LNCaP clone FGC (cell line): ENCODE measurements around the gene XXYLT1.

ENCODE experiments used
- DNase-seq: peaks from one replicate; pipeline ENCODE4 v3.0.0-alpha.2; 2011; ENCODE audit warnings: low read depth
- H3K4me3 ChIP-seq: 2 replicates; pipeline ENCODE4 v1.5.1; 2011; ENCODE audit warnings: mild to moderate bottlenecking, low read depth, low read length, control low read depth
- TF ChIP-seq, protein P1 (sequence below): IDR thresholded peaks from 2 replicates; pipeline ENCODE4 v1.5.1; 2012; ENCODE audit warnings: mild to moderate bottlenecking; ENCODE audit not compliant: control insufficient read depth, insufficient read depth; ENCODE audit errors: extremely low read depth

Gene XXYLT1

DNA sequence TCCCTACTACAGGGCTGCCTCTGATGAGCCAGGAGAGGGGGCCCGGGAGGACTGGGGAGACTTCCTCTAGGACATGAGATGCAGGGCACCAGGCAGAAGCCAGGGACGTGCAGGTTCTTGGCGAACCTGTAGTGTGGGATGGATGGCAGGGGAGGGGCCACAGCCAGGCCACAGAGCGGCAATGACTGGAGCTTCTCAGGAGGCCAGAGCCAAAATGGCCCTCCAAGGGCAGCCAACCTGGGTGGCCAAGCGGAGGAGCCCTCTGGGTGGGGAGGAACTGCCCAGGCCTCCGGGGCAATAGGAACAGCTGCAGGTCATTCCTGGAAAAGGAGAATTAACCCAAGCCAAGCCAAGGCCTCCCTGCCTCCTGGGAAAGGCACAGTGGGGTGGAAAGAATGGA is 224.5 kb downstream of the XXYLT1 start:
- DNase-seq: no peak
- TF ChIP-seq, protein P1, sequence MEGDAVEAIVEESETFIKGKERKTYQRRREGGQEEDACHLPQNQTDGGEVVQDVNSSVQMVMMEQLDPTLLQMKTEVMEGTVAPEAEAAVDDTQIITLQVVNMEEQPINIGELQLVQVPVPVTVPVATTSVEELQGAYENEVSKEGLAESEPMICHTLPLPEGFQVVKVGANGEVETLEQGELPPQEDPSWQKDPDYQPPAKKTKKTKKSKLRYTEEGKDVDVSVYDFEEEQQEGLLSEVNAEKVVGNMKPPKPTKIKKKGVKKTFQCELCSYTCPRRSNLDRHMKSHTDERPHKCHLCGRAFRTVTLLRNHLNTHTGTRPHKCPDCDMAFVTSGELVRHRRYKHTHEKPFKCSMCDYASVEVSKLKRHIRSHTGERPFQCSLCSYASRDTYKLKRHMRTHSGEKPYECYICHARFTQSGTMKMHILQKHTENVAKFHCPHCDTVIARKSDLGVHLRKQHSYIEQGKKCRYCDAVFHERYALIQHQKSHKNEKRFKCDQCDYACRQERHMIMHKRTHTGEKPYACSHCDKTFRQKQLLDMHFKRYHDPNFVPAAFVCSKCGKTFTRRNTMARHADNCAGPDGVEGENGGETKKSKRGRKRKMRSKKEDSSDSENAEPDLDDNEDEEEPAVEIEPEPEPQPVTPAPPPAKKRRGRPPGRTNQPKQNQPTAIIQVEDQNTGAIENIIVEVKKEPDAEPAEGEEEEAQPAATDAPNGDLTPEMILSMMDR: no peak

DNA sequence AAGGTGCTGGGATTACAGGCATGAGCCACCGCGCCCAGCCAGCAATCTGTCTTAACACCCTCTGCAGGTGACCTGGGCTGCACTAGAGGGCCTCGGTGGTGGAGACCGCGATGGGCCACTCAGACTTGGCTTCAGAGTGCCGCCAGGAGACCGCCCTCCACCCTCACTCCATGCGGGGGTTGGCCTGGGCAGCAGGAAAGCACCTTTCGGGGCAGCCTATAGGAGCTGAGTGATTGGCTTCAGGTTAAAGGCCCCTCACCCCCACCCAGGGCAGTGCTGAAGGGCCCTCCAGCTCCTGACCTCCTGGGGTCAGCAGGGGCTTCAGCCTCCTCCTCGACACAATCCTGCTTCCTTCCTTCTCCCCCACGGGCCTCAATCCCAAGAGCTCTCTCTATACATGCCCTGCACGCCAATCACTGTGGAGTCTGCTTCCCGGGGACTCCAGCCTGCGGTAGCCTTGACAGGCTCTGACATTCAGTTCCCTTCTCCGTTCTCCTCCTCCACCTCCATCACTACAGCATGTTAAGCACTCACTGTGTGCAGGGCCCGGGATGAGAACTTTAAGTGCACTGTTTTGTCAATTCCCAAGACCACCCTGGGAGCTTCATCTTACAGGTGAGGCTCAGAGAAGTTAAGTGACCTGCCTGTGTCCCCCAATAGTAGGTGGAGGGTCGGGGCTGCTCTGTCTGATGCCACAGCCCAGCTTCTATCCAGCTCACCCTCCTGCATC is 225.3 kb downstream of the XXYLT1 start:
- TF ChIP-seq, protein P1: no peak
- no peak for DNase-seq
- no peak overlapping the region for H3K4me3 ChIP-seq

More for the DNA sequence above, 224.5 kb downstream of the XXYLT1 start:
- H3K4me3 ChIP-seq: no peak overlapping the region

DNA sequence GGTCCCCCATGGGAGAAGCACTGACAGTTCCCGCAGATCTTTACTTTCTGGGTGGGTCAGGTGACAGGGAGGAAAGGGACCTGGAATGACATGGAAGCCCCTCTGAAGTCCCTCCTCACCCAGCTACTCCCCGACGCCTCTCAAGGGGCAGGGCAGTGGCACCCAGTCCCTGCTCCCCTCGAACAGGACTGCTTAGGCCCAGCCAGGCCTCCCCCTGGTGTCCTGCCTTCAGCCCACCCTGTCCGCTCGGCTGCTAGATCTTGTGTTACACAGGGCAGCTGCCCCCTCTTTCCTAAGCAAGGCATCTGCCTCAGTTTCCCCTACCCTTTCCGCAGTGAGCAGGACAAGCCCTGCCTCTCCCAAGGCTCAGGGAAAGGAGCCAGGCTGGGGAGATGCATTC is 226.5 kb downstream of the XXYLT1 start:
- TF ChIP-seq, protein P1: no peak
- H3K4me3 ChIP-seq: no peak overlapping the region
- no peak for DNase-seq

DNA sequence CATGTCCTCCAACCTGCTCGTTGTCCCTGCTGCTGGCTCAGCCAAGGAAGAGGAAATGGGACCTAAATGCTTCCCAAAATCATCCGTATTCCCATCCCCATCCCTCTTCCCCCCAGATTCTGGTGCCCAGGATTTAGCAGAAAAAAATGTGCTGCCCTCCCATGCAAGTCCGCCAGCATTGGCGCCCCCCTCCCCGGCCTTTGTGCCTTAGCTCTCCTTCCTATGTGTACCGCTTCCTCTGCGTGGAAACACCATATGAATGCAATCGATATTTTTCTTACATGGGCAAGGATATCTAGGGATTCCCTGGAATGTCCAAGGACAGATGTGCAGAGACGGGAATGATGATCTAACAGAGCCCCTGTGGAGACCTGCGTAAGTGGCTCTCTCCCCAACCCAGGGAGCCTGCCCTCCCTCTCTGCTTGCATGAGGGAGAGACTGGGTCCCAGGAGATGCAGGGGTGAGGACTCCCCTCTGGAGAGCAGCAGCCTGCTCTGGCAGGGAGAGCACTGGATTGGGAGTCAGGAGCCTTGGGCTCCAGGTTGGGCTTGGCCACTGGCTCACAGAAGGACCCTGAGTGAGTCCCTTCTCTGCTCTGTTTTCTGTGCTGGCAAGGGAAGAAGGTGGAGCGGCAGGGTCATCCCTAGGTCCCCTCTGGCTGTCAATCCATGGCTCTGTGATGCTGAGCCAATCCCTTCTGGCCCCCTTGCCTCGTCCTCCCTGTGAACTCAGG is 227.2 kb downstream of the XXYLT1 start:
- TF ChIP-seq, protein P1: no peak
- no peak overlapping the region for H3K4me3 ChIP-seq
- no peak for DNase-seq

DNA sequence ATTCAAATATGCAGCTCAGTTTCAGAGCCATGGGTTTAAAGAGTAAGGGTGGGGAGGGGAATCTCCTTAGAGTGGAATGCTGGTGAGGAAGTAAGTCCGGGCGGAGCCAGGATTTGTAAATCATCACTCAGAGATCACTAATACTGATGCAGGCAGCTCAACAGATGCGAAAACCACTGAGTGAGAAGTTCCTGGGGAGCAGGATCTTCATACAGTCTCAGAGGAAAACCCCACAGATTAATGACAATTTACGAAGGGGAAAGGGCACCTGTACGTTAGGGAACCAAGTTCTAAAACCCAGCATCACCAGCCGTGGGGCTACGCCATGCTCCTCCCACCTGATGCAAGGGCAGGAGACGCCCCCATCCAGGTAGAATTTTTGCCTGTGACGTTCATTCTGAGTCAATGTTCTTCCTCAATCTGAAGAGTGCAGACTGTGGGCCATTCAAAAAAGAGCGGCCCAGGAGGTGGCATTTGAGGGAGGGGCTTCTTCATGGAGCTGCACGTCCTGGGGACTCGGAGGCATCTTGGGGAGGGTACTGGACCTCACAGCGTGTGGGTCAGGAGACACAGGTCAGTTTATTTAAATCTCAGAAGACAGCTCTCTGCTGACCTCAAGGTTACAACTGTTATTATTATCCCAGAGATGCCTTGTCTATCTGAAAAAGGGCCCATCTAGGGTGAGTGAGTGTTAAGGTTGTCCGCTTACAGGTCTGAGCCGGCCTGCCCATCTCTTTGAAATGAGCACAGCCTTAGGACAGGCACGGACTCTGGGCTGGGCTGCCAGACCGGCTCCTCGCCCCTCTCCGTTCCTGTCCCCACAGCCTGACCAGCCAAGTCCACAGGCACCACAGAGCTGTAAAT is 228.0 kb downstream of the XXYLT1 start:
- H3K4me3 ChIP-seq: no peak overlapping the region
- TF ChIP-seq, protein P1: no peak
- no peak for DNase-seq

DNA sequence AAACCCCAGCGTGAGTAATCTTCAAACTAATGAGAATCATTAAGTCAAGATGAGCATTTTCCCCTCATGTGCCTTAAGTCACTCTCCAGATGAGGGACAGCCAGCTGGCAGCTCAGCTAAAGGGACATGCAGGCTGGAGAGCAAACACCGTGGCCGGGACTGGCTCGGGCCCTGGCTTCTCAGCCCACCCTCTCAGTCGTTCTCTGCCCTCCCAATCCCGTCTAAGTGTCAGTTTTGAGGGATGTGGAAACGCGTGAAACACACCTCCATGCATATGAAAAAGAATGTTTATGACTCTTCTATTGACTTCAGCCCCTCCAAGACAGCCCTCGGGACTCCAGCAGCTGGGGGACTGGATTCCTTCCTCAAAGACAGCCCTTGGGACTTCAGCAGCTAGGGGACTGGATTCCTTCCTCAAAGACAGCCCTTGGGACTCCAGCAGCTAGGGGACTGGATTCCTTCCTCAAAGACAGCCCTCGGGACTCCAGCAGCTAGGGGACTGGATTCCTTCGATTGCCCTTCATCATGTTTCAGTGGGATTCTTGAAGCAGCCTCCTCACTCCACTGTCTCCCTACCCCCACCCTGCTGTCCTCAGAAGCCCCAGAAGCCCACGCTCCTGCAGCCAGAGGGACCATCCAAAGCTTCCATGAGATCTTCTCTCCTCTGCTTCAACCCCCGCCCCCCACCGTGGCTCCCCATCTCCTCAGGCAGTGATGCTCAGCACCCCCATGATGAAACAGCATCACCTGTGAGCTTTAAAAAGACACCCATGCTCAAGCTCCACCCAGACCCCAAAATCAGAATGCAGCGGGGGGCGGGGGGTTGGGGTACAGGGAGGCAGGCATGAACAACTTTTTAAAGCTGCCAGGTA is 228.9 kb downstream of the XXYLT1 start:
- no peak overlapping the region for H3K4me3 ChIP-seq
- TF ChIP-seq, protein P1: no peak
- no peak for DNase-seq
